NB4 (cell line): Measurements from ENCODE around the gene ACACA.

Source experiments
- CTCF ChIP-seq: IDR thresholded peaks from one replicate; pipeline ENCODE4 v1.5.1; 2012; ENCODE audit warnings: low read depth, low read length
- POLR2A ChIP-seq: IDR thresholded peaks from 2 replicates; pipeline ENCODE4 v1.6.1; 2011; ENCODE audit warnings: mild to moderate bottlenecking; ENCODE audit not compliant: insufficient read length; ENCODE audit errors: extremely low read depth

- TF ChIP-seq CTCF, result no peak
- no peak for TF ChIP-seq POLR2A
These were observed 274.7 kb downstream of the ACACA start for GRCh38 chr17:37131669-37132611.
